H9 (cell line): ENCODE measurements around the gene RB1. TPM values are rescaled to one million over a fixed set of nuclear protein-coding genes. Genes with fewer than 3 reads are reported as not detected.

Experiments used
- DNase-seq: peaks from one replicate; pipeline ENCODE4 v3.0.0-alpha.2; 2017
- H2AFZ ChIP-seq: one replicate; pipeline ENCODE4 v1.6.1; 2013; ENCODE audit warnings: mild to moderate bottlenecking, low read length, control low read depth, moderate library complexity
- H2AK5ac ChIP-seq: 2 replicates; pipeline ENCODE4 v1.6.1; 2013; ENCODE audit warnings: low read length, control low read depth, mixed read lengths; ENCODE audit not compliant: insufficient read length
- H2BK120ac ChIP-seq: one replicate; pipeline ENCODE4 v1.6.1; 2013; ENCODE audit warnings: low read depth, mild to moderate bottlenecking, low read length, control low read depth, inconsistent platforms; ENCODE audit not compliant: poor library complexity, severe bottlenecking
- H2BK12ac ChIP-seq: 2 replicates; pipeline ENCODE4 v1.6.1; 2013; ENCODE audit warnings: low read length, control low read depth, mixed read lengths, low read depth; ENCODE audit not compliant: insufficient read length
- H2BK15ac ChIP-seq: 2 replicates; pipeline ENCODE4 v1.6.1; 2013; ENCODE audit warnings: low read depth, low read length, control low read depth
- H2BK20ac ChIP-seq: one replicate; pipeline ENCODE4 v1.6.1; 2013; ENCODE audit warnings: low read depth, mild to moderate bottlenecking, low read length, control low read depth, inconsistent platforms; ENCODE audit not compliant: poor library complexity, severe bottlenecking
- H2BK5ac ChIP-seq: 2 replicates; pipeline ENCODE4 v1.6.1; 2013; ENCODE audit warnings: low read length, control low read depth, mixed read lengths; ENCODE audit not compliant: insufficient read length
- H3K14ac ChIP-seq: 2 replicates; pipeline ENCODE4 v1.6.1; 2013; ENCODE audit warnings: low read length, control low read depth; ENCODE audit not compliant: insufficient read depth
- H3K18ac ChIP-seq: 2 replicates; pipeline ENCODE4 v1.6.1; 2013; ENCODE audit warnings: low read depth, mild to moderate bottlenecking, mixed read lengths, low read length, control low read depth; ENCODE audit not compliant: insufficient read length
- H3K23ac ChIP-seq: 2 replicates; pipeline ENCODE4 v1.6.1; 2013; ENCODE audit warnings: low read length, control low read depth, mixed read lengths, low read depth; ENCODE audit not compliant: insufficient read length
- H3K23me2 ChIP-seq: 2 replicates; pipeline ENCODE4 v1.6.1; 2013; ENCODE audit warnings: low read depth, mild to moderate bottlenecking, mixed read lengths, low read length, control low read depth; ENCODE audit not compliant: insufficient read length, poor library complexity, severe bottlenecking
- H3K27ac ChIP-seq: 2 replicates; pipeline ENCODE4 v1.5.1; 2013; ENCODE audit warnings: low read length, control low read depth, mixed read lengths, low read depth; ENCODE audit not compliant: insufficient read length
- H3K27me3 ChIP-seq: 2 replicates; pipeline ENCODE4 v1.6.1; 2013; ENCODE audit warnings: low read length, control low read depth, inconsistent platforms; ENCODE audit not compliant: insufficient read depth
- H3K4ac ChIP-seq: 2 replicates; pipeline ENCODE4 v1.6.1; 2013; ENCODE audit warnings: low read depth, mild to moderate bottlenecking, control low read depth, inconsistent platforms, low read length, moderate library complexity
- H3K4me1 ChIP-seq: 2 replicates; pipeline ENCODE4 v1.6.1; 2013; ENCODE audit warnings: low read length, control low read depth, inconsistent platforms; ENCODE audit not compliant: insufficient read depth
- H3K4me2 ChIP-seq: 2 replicates; pipeline ENCODE4 v1.6.1; 2013; ENCODE audit warnings: low read length, control low read depth, mixed read lengths; ENCODE audit not compliant: insufficient read length, insufficient read depth
- H3K56ac ChIP-seq: 2 replicates; pipeline ENCODE4 v1.6.1; 2013; ENCODE audit warnings: low read depth, mild to moderate bottlenecking, mixed read lengths, low read length, control low read depth; ENCODE audit not compliant: insufficient read length
- H3K79me1 ChIP-seq: 2 replicates; pipeline ENCODE4 v1.6.1; 2013; ENCODE audit warnings: low read depth, mild to moderate bottlenecking, moderate library complexity, low read length, control low read depth, inconsistent platforms; ENCODE audit not compliant: insufficient read depth, poor library complexity, severe bottlenecking
- H3K79me2 ChIP-seq: 2 replicates; pipeline ENCODE4 v1.6.1; 2013; ENCODE audit warnings: low read length, control low read depth, inconsistent platforms; ENCODE audit not compliant: insufficient read depth
- H3K9ac ChIP-seq: 2 replicates; pipeline ENCODE4 v1.6.1; 2013; ENCODE audit warnings: low read length, control low read depth, mixed read lengths; ENCODE audit not compliant: insufficient read length; ENCODE audit errors: extremely low read depth
- H3K9me3 ChIP-seq: one replicate; pipeline ENCODE4 v1.6.1; 2013; ENCODE audit warnings: low read depth, low read length, inconsistent platforms; ENCODE audit not compliant: control insufficient read depth
- H3T11ph ChIP-seq: one replicate; pipeline ENCODE4 v1.6.1; 2013; ENCODE audit warnings: mild to moderate bottlenecking, low read length, control low read depth, inconsistent platforms
- H4K20me1 ChIP-seq: one replicate; pipeline ENCODE4 v1.6.1; 2013; ENCODE audit not compliant: control insufficient read depth, insufficient read length, insufficient read depth
- H4K5ac ChIP-seq: 2 replicates; pipeline ENCODE4 v1.6.1; 2013; ENCODE audit warnings: low read depth, mild to moderate bottlenecking, mixed read lengths, low read length, control low read depth; ENCODE audit not compliant: insufficient read length
- H4K8ac ChIP-seq: replicated peaks from 2 replicates; pipeline ENCODE4 v1.6.1; 2013; ENCODE audit warnings: low read length, control low read depth, mixed read lengths, low read depth; ENCODE audit not compliant: insufficient read length
- H4K91ac ChIP-seq: 2 replicates; pipeline ENCODE4 v1.6.1; 2013; ENCODE audit warnings: low read depth, mild to moderate bottlenecking, moderate library complexity, mixed read lengths, low read length, control low read depth; ENCODE audit not compliant: insufficient read length
- H3K27ac Mint-ChIP-seq, 3 experiments: 2 replicates in 2 of 3; 3 replicates in 1 of 3; pipeline ENCODE4 v1.8.0; 2020 to 2021; ENCODE audit warnings: mixed read lengths in 3 of 3, mild to moderate bottlenecking in 1 of 3, moderate library complexity in 1 of 3
- H3K27me3 Mint-ChIP-seq: 2 replicates; pipeline ENCODE4 v1.8.0; 2021; ENCODE audit warnings: low read depth, mild to moderate bottlenecking, moderate library complexity, mixed read lengths
- H3K36me3 Mint-ChIP-seq, 3 experiments: 2 replicates in 2 of 3; 3 replicates in 1 of 3; pipeline ENCODE4 v1.8.0; 2020 to 2021; ENCODE audit warnings: low read depth in 3 of 3, mixed read lengths in 3 of 3; ENCODE audit not compliant: insufficient read depth in 1 of 3
- H3K4me1 Mint-ChIP-seq, 2 experiments: 2 replicates each; pipeline ENCODE4 v1.8.0; 2020; ENCODE audit warnings: mixed read lengths in 2 of 2
- H3K4me3 Mint-ChIP-seq, 2 experiments: 2 replicates in 1 of 2; 3 replicates in 1 of 2; pipeline ENCODE4 v1.8.0; 2020 to 2021; ENCODE audit warnings: mild to moderate bottlenecking in 2 of 2, mixed read lengths in 2 of 2, moderate library complexity in 1 of 2
- H3K9me3 Mint-ChIP-seq, 2 experiments: 2 replicates in 1 of 2; 3 replicates in 1 of 2; pipeline ENCODE4 v1.8.0; 2020; ENCODE audit warnings: mild to moderate bottlenecking in 2 of 2, mixed read lengths in 2 of 2, moderate library complexity in 1 of 2
- CTCF ChIP-seq: fragments of 200-600 bp; sonication (generic); conservative IDR thresholded peaks from 3 replicates; pipeline ENCODE4 v1.8.0; 2021; ENCODE audit warnings: antibody characterized with exemption, mild to moderate bottlenecking
- WGBS: extraction: QIAGEN DNeasy Blood & Tissue Kit; methylation state at CpG from one replicate; pipeline ENCODE4 v1.1.7; 2013; ENCODE audit warnings: missing lambda C conversion rate, low lambda C conversion rate, mixed read lengths; ENCODE audit not compliant: insufficient read length; ENCODE audit errors: extremely low coverage; 5-methylcytosine and 5-hydroxymethylcytosine counted together
- total RNA-seq: library from RNA; stranded (reverse); gene quantifications from 2 replicates; pipeline ENCODE4 v1.2.1, GENCODE V29; 2021

Gene RB1
- total RNA-seq, 1 experiment from 2014 or later: 20.5 TPM

DNA sequence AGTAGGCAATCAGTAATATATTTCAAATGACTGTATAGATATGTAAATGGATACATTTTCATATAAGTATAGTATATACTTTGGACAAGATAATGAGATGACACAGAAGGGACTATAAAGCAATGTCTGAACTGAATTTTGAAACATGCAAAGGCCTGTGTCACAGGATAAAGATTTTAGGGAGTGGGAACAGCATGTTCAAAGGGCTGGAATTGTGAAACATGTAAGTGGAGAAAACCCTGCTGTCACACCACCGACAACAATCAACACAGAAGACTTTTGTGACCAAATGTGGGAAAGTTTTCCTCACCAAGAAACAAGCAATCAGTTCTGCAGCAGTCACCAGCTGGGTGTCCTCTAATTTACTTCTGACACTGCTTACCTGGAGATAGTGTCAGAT lies 66.4 kb downstream of the RB1 start:
- no peak overlapping the region for H3T11ph ChIP-seq
- H3K4me2 ChIP-seq: no peak overlapping the region
- no peaks in the 10 kb centered on the region for H3K27me3 ChIP-seq
- H4K8ac ChIP-seq: no peak overlapping the region
- Mint-ChIP-seq H3K9me3 (no peaks in the 10 kb centered on the region; a peak in 1 of 5 replicates), H3K4me3 (no peak overlapping the region), H3K27me3 (no peaks in the 10 kb centered on the region), H3K27ac (no peak overlapping the region), H3K4me1 (no peaks in the 10 kb centered on the region), H3K36me3 (peaks cover 0 to 10% (median 6%) of the 10 kb centered on the region in 3 experiments; a peak in 4 of 7 replicates)
- H3K9ac ChIP-seq: no peak overlapping the region
- H3K79me2 ChIP-seq: no peaks in the 10 kb centered on the region
- DNase-seq: no peak
- no peak overlapping the region for H3K23ac ChIP-seq
- no peak overlapping the region for H3K14ac ChIP-seq
- H3K56ac ChIP-seq: no peak overlapping the region
- no peak overlapping the region for H2BK5ac ChIP-seq
- H2BK12ac ChIP-seq: no peak overlapping the region
- H3K23me2 ChIP-seq: no peaks in the 10 kb centered on the region
- H3K4ac ChIP-seq: no peak overlapping the region
- H2BK15ac ChIP-seq: no peak overlapping the region
- H3K27ac ChIP-seq: no peak overlapping the region
- H3K79me1 ChIP-seq: no peaks in the 10 kb centered on the region
- H4K20me1 ChIP-seq: no peaks in the 10 kb centered on the region
- H3K9me3 ChIP-seq: no peaks in the 10 kb centered on the region
- H2BK120ac ChIP-seq: no peak overlapping the region
- no peak overlapping the region for H3K18ac ChIP-seq
- no peak overlapping the region for H2AK5ac ChIP-seq
- no peak for TF ChIP-seq CTCF
- no peak overlapping the region for H2AFZ ChIP-seq
- H2BK20ac ChIP-seq: no peak overlapping the region
- no peaks in the 10 kb centered on the region for H3K4me1 ChIP-seq
- no peak overlapping the region for H4K91ac ChIP-seq
- no peak overlapping the region for H4K5ac ChIP-seq
- no CpG with 5 or more reads among the region's 1 CpG for WGBS
